ENCODE measurements around the gene PIGK.
"Not testable (repeated sequence)": the region's sequence is repeated elsewhere in the genome, so short reads cannot be mapped to it uniquely, and the experiment has no call there.

PIGK gene

DNA sequence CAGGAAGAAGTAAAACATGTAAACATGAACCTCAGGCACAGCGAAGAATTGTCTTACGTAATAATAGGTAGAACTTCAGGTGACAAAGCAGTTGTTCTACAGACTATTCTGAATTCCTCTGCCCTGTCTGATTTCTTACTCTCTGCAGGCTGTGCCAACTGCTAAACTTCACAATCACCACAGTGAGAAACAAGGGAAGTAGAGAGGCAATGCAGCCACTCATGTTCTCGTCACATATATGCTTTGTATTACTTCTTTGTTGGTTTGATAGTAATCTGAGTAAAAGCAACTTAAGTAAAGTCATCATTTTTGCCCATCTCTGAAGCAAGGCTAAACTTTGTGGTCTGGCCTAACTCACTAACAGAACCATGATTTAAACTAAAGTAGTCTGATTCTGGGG lies 21.9 kb downstream of the PIGK start:
- 100% methylated on average over 2 of the region's 3 CpGs for WGBS
- Histone ChIP-seq H3K4me1 (ENCODE audit: insufficient read depth, low read length) (no peaks in the 10 kb centered on the region), H3K9ac (ENCODE audit: low read depth, low read length) (no peak overlapping the region), H3K27me3 (ENCODE audit: insufficient read depth, low read length) (no peaks in the 10 kb centered on the region), H3K27ac (ENCODE audit: low read depth, low read length) (no peak overlapping the region), H3K9me3 (ENCODE audit: insufficient read depth, low read depth, low read length) (no peaks in the 10 kb centered on the region), H3K4me3 (ENCODE audit: low read length) (no peak overlapping the region), H3K36me3 (ENCODE audit: insufficient read depth, low read length) (no peaks in the 10 kb centered on the region)

DNA sequence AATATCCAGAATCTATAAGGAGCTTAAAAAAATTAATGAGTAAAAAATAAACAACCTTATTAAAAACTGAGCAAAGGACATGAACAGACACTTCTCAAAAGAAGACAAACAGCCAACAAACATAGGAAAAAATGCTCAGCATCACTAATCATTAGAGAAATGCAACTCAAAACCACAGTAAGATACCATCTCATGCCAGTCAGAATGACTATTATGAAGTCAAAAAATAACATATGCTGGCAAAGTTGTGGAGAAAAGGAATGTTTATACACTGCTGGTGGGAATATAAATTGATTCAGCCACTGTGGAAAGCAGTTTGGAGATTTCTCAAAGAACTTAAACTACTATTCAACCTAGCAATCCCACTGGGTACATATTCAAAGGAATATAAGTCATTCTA lies 25.3 kb downstream of the PIGK start:
- Histone ChIP-seq H3K9me3 (ENCODE audit: insufficient read depth, low read depth, low read length) (0 out of 2 replicates have a peak, but pooled peaks cover 3% of the 10 kb centered on the region), H3K9ac (ENCODE audit: low read depth, low read length) (no peak overlapping the region), H3K27me3 (ENCODE audit: insufficient read depth, low read length) (no peaks in the 10 kb centered on the region), H3K4me3 (ENCODE audit: low read length) (no peak overlapping the region), H3K36me3 (ENCODE audit: insufficient read depth, low read length) (peaks cover 1% of the 10 kb centered on the region; the same call in 1 of the 2 replicates), H3K27ac (ENCODE audit: low read depth, low read length) (no peak overlapping the region), H3K4me1 (ENCODE audit: insufficient read depth, low read length) (no peaks in the 10 kb centered on the region)

DNA sequence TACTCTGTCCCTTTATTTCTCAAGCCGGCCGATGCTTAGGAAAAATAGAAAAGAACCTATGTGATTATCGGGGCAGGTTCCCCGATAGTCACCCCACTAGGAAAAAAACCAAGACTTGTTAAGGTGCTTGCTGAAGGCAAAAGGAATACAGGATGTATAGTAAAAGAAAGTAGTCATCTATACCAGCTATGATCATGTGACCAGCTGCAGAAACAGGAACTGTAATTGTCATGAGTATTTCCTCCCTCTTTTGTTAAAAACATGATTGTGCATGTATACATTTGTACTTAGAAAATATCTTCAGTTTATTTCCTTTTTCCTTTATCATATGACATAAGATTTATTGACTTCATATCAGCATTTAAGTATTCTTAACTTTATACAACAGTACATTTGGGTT lies 30.5 kb downstream of the PIGK start:
- H3K36me3 ChIP-seq (ENCODE audit: insufficient read depth, low read length): peaks cover 12% of the 10 kb centered on the region; the same call in 1 of the 2 replicates
- H3K27ac ChIP-seq (ENCODE audit: low read depth, low read length): no peak overlapping the region
- WGBS: 96% methylated on average over 4 of the region's 4 CpGs
- no peak overlapping the region for H3K9ac ChIP-seq (ENCODE audit: low read depth, low read length)
- 0 out of 2 replicates have a peak, but pooled peaks cover 18% of the 10 kb centered on the region for H3K9me3 ChIP-seq (ENCODE audit: insufficient read depth, low read depth, low read length)
- no peaks in the 10 kb centered on the region for H3K4me1 ChIP-seq (ENCODE audit: insufficient read depth, low read length)
- H3K27me3 ChIP-seq (ENCODE audit: insufficient read depth, low read length): no peaks in the 10 kb centered on the region
- no peak overlapping the region for H3K4me3 ChIP-seq (ENCODE audit: low read length)

DNA sequence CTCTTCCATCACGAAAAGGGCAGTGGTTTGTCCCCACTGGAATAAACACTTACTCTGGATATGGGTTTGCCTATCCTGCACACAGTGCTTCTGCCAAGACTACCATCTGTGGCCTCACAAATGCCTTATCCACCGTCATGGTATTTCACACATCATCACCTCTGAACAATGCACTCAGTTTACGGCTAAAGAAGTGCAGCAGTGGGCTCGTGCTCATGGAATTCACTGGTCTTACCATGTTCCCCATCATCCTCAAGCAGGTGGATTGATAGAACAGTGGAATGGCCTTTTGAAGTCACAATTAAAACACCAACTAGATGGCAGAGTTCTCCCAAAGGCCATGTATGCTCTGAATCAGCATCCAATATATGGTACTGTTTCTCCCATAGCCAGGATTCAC lies 32.3 kb downstream of the PIGK start:
- H3K4me1 ChIP-seq (ENCODE audit: insufficient read depth, low read length); H3K4me3 ChIP-seq (ENCODE audit: low read length); H3K9ac ChIP-seq (ENCODE audit: low read depth, low read length); H3K27me3 ChIP-seq (ENCODE audit: insufficient read depth, low read length); H3K27ac ChIP-seq (ENCODE audit: low read depth, low read length): not testable (repeated sequence)
- WGBS: 92% methylated on average over 4 of the region's 4 CpGs
- Histone ChIP-seq H3K36me3 (ENCODE audit: insufficient read depth, low read length) (peaks cover 12% of the 10 kb centered on the region; the same call in 1 of the 2 replicates), H3K9me3 (ENCODE audit: insufficient read depth, low read depth, low read length) (0 out of 2 replicates have a peak, but pooled peaks cover 18% of the 10 kb centered on the region)

DNA sequence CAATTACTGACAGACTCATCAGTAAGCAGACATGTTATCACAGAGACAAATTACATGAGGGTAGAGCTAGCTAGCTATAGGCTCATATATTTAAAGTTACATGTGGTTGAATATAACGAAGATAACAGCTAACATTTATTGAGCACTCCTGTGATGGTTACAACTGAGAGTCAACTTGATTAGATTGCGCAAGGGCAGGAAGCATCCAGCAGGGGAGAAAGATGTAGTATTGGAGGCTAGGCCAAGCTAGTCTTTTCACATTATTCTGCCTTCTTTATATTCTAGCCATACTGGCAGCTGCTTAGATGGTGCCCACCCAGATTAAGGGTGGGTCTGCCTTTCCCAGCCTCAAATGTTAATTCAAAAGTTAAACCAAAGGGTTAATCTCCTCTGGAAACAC lies 37.1 kb downstream of the PIGK start:
- WGBS: 100% methylated on average over 2 of the region's 2 CpGs
- Histone ChIP-seq H3K36me3 (ENCODE audit: insufficient read depth, low read length) (peaks cover 12% of the 10 kb centered on the region; the same call in 1 of the 2 replicates), H3K4me3 (ENCODE audit: low read length) (no peak overlapping the region), H3K9me3 (ENCODE audit: insufficient read depth, low read depth, low read length) (peaks cover 32% of the 10 kb centered on the region), H3K4me1 (ENCODE audit: insufficient read depth, low read length) (no peaks in the 10 kb centered on the region), H3K27ac (ENCODE audit: low read depth, low read length) (no peak overlapping the region), H3K27me3 (ENCODE audit: insufficient read depth, low read length) (no peaks in the 10 kb centered on the region), H3K9ac (ENCODE audit: low read depth, low read length) (no peak overlapping the region)

DNA sequence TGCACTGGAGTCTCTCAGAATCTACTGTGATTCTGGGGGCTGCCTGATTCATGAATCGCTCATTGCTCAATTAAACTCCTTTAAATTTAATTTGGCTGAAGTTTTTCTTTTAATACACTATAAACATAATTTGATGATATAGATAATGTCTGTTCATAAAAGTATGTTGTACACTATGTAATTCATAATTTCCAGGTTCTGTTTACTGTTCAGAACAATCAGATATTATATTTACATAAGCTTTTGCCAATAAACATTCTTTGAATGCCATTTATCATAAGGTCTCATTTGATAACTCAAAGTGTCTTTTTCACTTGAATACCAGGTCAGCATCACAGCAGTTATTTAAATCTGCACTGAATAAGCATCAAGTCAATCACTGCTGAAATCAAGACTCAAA lies 39.6 kb downstream of the PIGK start:
- H3K4me1 ChIP-seq (ENCODE audit: insufficient read depth, low read length): no peaks in the 10 kb centered on the region
- peaks cover 52% of the 10 kb centered on the region for H3K9me3 ChIP-seq (ENCODE audit: insufficient read depth, low read depth, low read length)
- no peak overlapping the region for H3K4me3 ChIP-seq (ENCODE audit: low read length)
- no peaks in the 10 kb centered on the region for H3K27me3 ChIP-seq (ENCODE audit: insufficient read depth, low read length)
- WGBS: no CpG with 5 or more reads among the region's 1 CpG
- H3K9ac ChIP-seq (ENCODE audit: low read depth, low read length): no peak overlapping the region
- H3K36me3 ChIP-seq (ENCODE audit: insufficient read depth, low read length): peaks cover 10% of the 10 kb centered on the region; the same call in 1 of the 2 replicates
- no peak overlapping the region for H3K27ac ChIP-seq (ENCODE audit: low read depth, low read length)

DNA sequence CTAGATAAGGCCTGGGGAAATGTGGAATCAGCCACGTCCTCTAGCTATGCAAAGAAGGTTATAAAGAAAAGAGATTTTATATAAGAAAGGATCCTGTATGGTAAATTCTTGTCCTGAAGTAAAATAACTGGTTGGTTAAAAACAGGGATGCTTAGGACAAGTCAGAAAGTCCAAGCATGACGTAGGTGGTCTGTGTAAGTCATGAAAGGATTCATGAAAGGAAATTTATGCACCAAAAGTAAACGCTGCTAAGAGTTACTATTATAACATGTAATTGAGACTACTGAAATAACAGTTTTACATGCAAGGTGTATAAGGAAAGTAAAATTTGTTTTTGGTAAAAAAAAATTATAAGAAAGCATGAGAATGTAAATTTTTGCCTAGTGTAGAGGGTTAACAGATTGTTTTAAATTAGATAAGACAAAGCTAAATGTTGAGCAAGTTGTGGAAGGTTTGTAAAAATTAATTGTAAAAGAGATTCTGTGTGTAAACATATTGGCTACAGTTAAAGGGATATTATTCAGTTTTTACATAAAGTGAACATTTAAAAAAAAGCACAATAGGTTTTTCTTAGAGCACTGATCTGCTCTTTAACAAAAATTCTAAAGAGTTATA lies 43.9 kb downstream of the PIGK start:
- Histone ChIP-seq H3K9ac (ENCODE audit: low read depth, low read length) (no peak overlapping the region), H3K4me1 (ENCODE audit: insufficient read depth, low read length) (no peaks in the 10 kb centered on the region), H3K36me3 (ENCODE audit: insufficient read depth, low read length) (peaks cover 12% of the 10 kb centered on the region; the same call in 1 of the 2 replicates), H3K9me3 (ENCODE audit: insufficient read depth, low read depth, low read length) (peaks cover 75% of the 10 kb centered on the region), H3K4me3 (ENCODE audit: low read length) (no peak overlapping the region), H3K27ac (ENCODE audit: low read depth, low read length) (no peak overlapping the region), H3K27me3 (ENCODE audit: insufficient read depth, low read length) (no peaks in the 10 kb centered on the region)
- 95% methylated on average over 3 of the region's 3 CpGs for WGBS

DNA sequence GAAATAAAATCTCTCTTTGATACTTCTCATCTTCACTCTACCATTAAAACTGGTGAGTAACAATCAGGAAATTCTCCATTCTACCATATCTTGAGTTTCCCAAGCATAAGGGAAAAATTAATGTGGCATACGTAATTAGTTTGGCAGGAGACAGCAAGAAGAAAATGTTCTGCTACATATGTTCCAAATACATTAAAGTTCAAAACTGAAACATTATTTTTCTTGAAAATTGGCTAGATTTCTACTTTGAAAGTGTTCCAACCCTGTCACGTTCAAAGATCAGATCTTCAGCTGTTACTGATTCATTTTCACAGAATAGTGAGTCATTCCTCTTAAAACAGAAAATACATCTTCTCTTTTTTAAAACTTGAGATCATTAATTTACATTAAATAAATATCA lies 48.5 kb downstream of the PIGK start:
- Histone ChIP-seq H3K4me3 (ENCODE audit: low read length) (no peak overlapping the region), H3K36me3 (ENCODE audit: insufficient read depth, low read length) (peaks cover 7% of the 10 kb centered on the region; the same call in 1 of the 2 replicates), H3K4me1 (ENCODE audit: insufficient read depth, low read length) (no peaks in the 10 kb centered on the region), H3K27me3 (ENCODE audit: insufficient read depth, low read length) (no peaks in the 10 kb centered on the region), H3K9me3 (ENCODE audit: insufficient read depth, low read depth, low read length) (peaks cover 36% of the 10 kb centered on the region), H3K27ac (ENCODE audit: low read depth, low read length) (no peak overlapping the region), H3K9ac (ENCODE audit: low read depth, low read length) (no peak overlapping the region)
- 86% methylated on average over 1 of the region's 2 CpGs for WGBS

DNA sequence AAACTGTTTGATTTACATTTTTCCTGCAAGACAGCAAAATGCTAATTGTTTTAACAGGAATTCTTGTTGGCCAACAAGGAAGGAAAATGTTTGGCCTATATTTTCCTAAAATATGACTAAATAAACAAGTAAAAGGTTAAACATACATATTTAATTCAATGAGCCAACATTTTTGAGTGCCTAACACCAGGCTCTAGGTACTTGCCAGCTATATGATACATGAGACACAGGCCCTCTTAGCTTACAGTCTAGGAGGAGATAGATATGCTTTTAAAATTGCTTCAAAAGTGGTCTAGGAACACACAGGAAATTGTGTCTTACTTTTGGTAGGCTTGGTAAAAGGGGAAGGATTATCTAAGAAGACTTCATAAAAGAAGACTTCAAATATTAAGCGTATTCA lies 50.9 kb downstream of the PIGK start:
- Histone ChIP-seq H3K9ac (ENCODE audit: low read depth, low read length) (no peak overlapping the region), H3K4me1 (ENCODE audit: insufficient read depth, low read length) (no peaks in the 10 kb centered on the region), H3K4me3 (ENCODE audit: low read length) (no peak overlapping the region), H3K27me3 (ENCODE audit: insufficient read depth, low read length) (no peaks in the 10 kb centered on the region), H3K36me3 (ENCODE audit: insufficient read depth, low read length) (peaks cover 4% of the 10 kb centered on the region; the same call in 1 of the 2 replicates), H3K27ac (ENCODE audit: low read depth, low read length) (no peak overlapping the region), H3K9me3 (ENCODE audit: insufficient read depth, low read depth, low read length) (peaks cover 13% of the 10 kb centered on the region)
- WGBS: no CpG with 5 or more reads among the region's 1 CpG

DNA sequence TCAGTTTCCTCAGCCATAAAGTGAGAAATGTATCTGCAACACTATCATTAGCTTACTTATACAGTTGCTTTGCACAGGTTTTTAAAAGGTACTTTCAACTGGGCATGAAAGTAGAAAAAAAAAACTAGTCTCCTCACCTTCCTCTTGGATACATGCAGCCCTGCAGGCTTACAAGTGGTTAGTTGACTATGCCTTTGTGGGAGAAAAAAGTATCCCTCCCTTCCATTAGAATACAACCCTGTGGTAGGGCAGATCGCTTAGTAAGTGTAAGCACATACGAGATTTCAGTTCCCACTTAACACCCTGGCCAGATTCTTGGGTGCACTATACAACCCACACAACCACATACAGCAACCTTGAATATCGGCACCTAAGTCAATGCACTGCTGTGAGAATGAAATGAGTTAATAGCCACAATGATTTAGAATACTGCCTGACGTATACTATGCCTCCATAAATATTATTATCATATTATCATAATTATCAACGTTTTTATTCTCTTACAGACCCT lies 54.7 kb downstream of the PIGK start:
- Histone ChIP-seq H3K9ac (ENCODE audit: low read depth, low read length) (no peak overlapping the region), H3K27ac (ENCODE audit: low read depth, low read length) (no peak overlapping the region), H3K36me3 (ENCODE audit: insufficient read depth, low read length) (peaks cover 24% of the 10 kb centered on the region; the same call in 1 of the 2 replicates), H3K4me3 (ENCODE audit: low read length) (no peak overlapping the region), H3K4me1 (ENCODE audit: insufficient read depth, low read length) (no peaks in the 10 kb centered on the region), H3K27me3 (ENCODE audit: insufficient read depth, low read length) (no peaks in the 10 kb centered on the region), H3K9me3 (ENCODE audit: insufficient read depth, low read depth, low read length) (peaks cover 9% of the 10 kb centered on the region)
- WGBS: 72% methylated on average over 5 of the region's 5 CpGs

DNA sequence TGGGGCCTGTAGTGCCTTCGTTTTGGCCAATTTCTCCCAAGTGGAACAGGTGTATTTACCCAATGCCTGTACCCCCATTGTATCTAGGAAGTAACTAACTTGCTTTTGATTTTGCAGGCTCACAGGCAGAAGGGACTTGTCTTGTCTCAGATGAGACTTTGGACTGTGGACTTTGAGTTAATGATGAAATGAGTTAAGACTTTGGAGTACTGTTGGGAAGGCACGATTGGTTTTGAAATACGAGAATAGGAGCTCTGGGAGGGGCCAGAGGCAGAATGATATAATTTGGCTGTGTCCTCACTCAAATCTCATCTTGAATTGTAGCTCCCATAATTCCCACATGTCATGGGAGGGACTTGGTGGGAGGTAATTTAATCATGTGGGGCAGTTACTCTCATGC lies 59.5 kb downstream of the PIGK start:
- not testable (repeated sequence) for H3K27me3 ChIP-seq (ENCODE audit: insufficient read depth, low read length); H3K4me1 ChIP-seq (ENCODE audit: insufficient read depth, low read length); H3K27ac ChIP-seq (ENCODE audit: low read depth, low read length); H3K4me3 ChIP-seq (ENCODE audit: low read length); H3K9ac ChIP-seq (ENCODE audit: low read depth, low read length)
- peaks cover 18% of the 10 kb centered on the region for H3K9me3 ChIP-seq (ENCODE audit: insufficient read depth, low read depth, low read length)
- H3K36me3 ChIP-seq (ENCODE audit: insufficient read depth, low read length): peaks cover 29% of the 10 kb centered on the region; the same call in 1 of the 2 replicates
- WGBS: 91% methylated on average over 3 of the region's 3 CpGs
